T-helper 9 cell (primary cell): ENCODE results near the gene AAGAB.

Experiments
- DNase-seq: peaks from one replicate; pipeline ENCODE4 v3.0.0-alpha.2; 2020

Gene AAGAB

GRCh38 chr15:67186688-67187087 is 67.8 kb downstream of the AAGAB start:
- DNase-seq = no peak

- no peak for DNase-seq
Measured at GRCh38 chr15:67186226-67186649, 68.2 kb downstream of the AAGAB start.

- no peak for DNase-seq
Measured at GRCh38 chr15:67185621-67186225, 68.7 kb downstream of the AAGAB start.

- DNase-seq = no peak
Measured at GRCh38 chr15:67185051-67185450, 69.4 kb downstream of the AAGAB start.

- no peak for DNase-seq
Measured at GRCh38 chr15:67184208-67184925, 70.1 kb downstream of the AAGAB start.

GRCh38 chr15:67183443-67184169 is 70.9 kb downstream of the AAGAB start:
- no peak for DNase-seq

GRCh38 chr15:67181221-67181639 is 73.2 kb downstream of the AAGAB start:
- no peak for DNase-seq

GRCh38 chr15:67180514-67181191 is 73.8 kb downstream of the AAGAB start:
- no peak for DNase-seq

GRCh38 chr15:67180035-67180434 is 74.4 kb downstream of the AAGAB start:
- DNase-seq = no peak

GRCh38 chr15:67179411-67179995 is 75.0 kb downstream of the AAGAB start:
- DNase-seq = no peak

GRCh38 chr15:67178569-67179210 is 75.8 kb downstream of the AAGAB start:
- DNase-seq = no peak

- no peak for DNase-seq
Measured at GRCh38 chr15:67177752-67178151, 76.7 kb downstream of the AAGAB start.

- no peak for DNase-seq
Measured at GRCh38 chr15:67176195-67176971, 78.1 kb downstream of the AAGAB start.

GRCh38 chr15:67175643-67176071 is 78.8 kb downstream of the AAGAB start:
- no peak for DNase-seq

- no peak for DNase-seq
Measured at GRCh38 chr15:67174864-67175573, 79.4 kb downstream of the AAGAB start.

- DNase-seq = no peak
Measured at GRCh38 chr15:67174446-67174845, 80.0 kb downstream of the AAGAB start.

GRCh38 chr15:67173786-67174185 is 80.7 kb downstream of the AAGAB start:
- DNase-seq = no peak

- DNase-seq = no peak
Measured at GRCh38 chr15:67173005-67173404, 81.5 kb downstream of the AAGAB start.

- no peak for DNase-seq
Measured at GRCh38 chr15:67172172-67172571, 82.3 kb downstream of the AAGAB start.

- DNase-seq = no peak
Measured at GRCh38 chr15:67171471-67171870, 83.0 kb downstream of the AAGAB start.
